Stimulated activated naive B cell treated with anti-CD40 and anti-IgM and Interleukin-4, amounts not matched to agents 10 μg/mL and 1 μg/mL and 100 μg/mL, for 72 hours (primary cell): Measurements from ENCODE around the gene NFIX.
"Not testable (repeated sequence)": the region's sequence is repeated elsewhere in the genome, so short reads cannot be mapped to it uniquely, and the experiment has no call there.

ENCODE experiments used
- ATAC-seq, 2 donors: fragments of 150-1000 bp; cut with Tn5 transposase; replicated peaks; 2 replicates each; pipeline ENCODE4 v1.10.0; 2021; ENCODE audit warnings: moderate library complexity in 1 of 2
- DNase-seq: peaks from one replicate; pipeline ENCODE4 v3.0.0; 2021
- H3K27ac Mint-ChIP-seq: one replicate; pipeline ENCODE4 v1.8.0; 2022; ENCODE audit warnings: mild to moderate bottlenecking, mixed read lengths
- H3K27me3 Mint-ChIP-seq, 2 donors: one replicate each; pipeline ENCODE4 v1.8.0; 2022; ENCODE audit warnings: mixed read lengths in 2 of 2
- H3K36me3 Mint-ChIP-seq, 2 donors: one replicate each; pipeline ENCODE4 v1.8.0; 2022; ENCODE audit warnings: mixed read lengths in 2 of 2, mild to moderate bottlenecking in 1 of 2
- H3K4me1 Mint-ChIP-seq, 2 donors: one replicate each; pipeline ENCODE4 v1.8.0; 2022; ENCODE audit warnings: mixed read lengths in 2 of 2, mild to moderate bottlenecking in 1 of 2
- H3K4me3 Mint-ChIP-seq, 2 donors: one replicate each; pipeline ENCODE4 v1.8.0; 2022; ENCODE audit warnings: mild to moderate bottlenecking in 2 of 2, mixed read lengths in 2 of 2, moderate library complexity in 1 of 2
- H3K9me3 Mint-ChIP-seq, 2 donors: one replicate each; pipeline ENCODE4 v1.8.0; 2022; ENCODE audit warnings: mixed read lengths in 2 of 2, mild to moderate bottlenecking in 1 of 2

NFIX gene

DNA sequence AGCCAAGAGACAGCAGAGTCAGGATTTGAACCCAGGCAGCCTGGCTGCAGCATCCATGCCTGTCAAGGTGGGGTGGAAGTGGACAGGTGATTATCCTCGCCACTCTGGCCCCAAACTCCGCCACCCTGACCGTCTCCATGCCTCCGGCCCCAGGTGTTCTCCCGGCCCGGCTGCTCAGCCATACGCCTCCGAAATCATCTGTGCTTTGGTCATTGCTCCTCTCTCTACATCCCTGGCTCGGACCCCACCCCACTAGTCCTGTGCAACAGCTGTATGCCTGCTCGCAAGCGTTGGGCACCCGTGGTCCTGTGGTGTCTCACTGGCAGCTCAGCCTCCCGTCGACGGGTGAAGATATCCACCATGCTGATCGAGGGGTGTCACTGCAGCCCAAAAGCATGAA, 22.0 kb upstream of the NFIX start:
- H3K27ac Mint-ChIP-seq, result no peak overlapping the region
- no peak for DNase-seq
- no peaks in the 10 kb centered on the region for H3K9me3 Mint-ChIP-seq
- peaks cover 9 to 23% of the 10 kb centered on the region in 2 donors for H3K27me3 Mint-ChIP-seq
- peaks cover 5 to 7% of the 10 kb centered on the region in 2 donors for H3K4me1 Mint-ChIP-seq
- H3K4me3 Mint-ChIP-seq, result no peak overlapping the region
- ATAC-seq, result no peak
- no peaks in the 10 kb centered on the region for H3K36me3 Mint-ChIP-seq

DNA sequence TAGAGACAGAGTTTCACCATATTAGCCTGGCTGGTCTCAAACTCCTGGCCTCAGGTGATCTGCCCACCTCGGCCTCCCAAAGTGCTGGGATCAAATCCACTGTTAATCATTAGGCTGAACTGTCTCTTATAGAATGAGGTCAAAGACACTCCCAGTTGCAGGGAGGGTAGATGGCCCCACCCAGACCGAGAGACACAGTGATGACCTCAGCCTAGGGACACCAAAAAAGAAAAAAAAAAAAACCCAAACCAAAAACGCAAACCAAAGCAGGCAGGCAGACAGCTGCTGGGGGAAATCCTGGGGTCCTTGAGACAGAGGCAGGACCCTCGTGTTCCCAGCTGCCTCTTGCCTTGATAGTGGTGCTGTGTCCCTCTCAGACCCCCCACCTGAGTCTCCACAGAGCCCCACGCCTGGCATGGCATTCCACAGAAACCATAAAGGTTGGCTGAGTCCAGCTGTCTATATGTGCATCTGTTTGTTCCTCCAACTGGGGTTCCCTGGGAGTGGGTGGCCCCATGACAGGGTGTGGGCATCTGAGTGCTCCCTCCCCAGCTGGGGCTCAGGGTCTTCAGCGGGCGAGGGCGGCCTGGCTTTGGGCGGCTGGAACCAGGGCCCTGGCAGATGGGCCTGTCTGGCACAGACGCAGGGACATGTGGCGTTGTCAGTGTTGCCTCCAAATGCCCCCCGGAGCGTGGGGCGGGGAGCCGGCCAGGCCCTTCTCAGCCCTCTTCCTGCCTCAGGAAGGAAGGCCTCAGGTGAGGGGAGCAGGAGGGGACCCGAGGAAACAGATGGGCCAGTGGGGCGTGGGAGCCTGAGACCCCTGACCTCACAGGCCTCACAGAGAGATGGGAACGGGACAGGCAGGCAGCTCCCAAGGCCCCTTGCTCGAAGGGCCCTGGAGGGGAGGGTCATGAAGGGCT, 20.7 kb upstream of the NFIX start:
- Mint-ChIP-seq H3K27me3 (peaks cover 9 to 23% of the 10 kb centered on the region in 2 donors), H3K27ac (no peak overlapping the region), H3K9me3 (no peaks in the 10 kb centered on the region), H3K36me3 (no peaks in the 10 kb centered on the region), H3K4me1 (peaks cover 5 to 7% of the 10 kb centered on the region in 2 donors), H3K4me3 (no peak overlapping the region)
- DNase-seq (no peak), ATAC-seq (no peak)

DNA sequence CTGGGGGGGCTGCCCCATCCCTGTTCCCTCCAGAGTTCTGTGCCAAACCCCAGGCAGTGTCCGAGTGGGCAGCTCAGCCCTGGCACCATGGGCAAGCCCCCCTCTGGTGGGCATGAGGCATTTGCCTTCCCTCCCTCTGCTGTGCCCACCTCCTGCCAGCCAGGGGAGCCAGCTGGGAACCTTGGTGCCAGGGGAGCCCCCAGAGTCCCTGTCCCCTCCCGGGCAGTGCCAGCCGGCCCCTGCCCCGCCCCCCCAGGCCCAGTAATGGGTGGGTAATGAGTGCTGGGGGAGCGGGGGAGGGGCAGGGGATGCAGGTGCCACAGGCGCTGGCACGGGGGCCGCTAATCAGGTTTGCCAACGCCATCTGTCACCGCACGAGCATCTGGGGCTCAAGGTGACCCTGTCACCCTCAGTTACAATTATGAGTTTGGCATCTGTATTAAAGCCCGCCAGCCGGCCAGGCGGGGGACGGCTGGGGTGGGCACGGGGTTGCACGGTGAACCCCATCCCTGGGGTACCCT, 20.0 kb upstream of the NFIX start:
- no peaks in the 10 kb centered on the region for H3K36me3 Mint-ChIP-seq
- H3K27ac Mint-ChIP-seq, result no peak overlapping the region
- DNase-seq (no peak), ATAC-seq (no peak)
- no peaks in the 10 kb centered on the region for H3K9me3 Mint-ChIP-seq
- peaks cover 5 to 13% of the 10 kb centered on the region in 2 donors for H3K4me1 Mint-ChIP-seq
- peaks cover 9 to 23% of the 10 kb centered on the region in 2 donors for H3K27me3 Mint-ChIP-seq
- H3K4me3 Mint-ChIP-seq, result no peak overlapping the region

DNA sequence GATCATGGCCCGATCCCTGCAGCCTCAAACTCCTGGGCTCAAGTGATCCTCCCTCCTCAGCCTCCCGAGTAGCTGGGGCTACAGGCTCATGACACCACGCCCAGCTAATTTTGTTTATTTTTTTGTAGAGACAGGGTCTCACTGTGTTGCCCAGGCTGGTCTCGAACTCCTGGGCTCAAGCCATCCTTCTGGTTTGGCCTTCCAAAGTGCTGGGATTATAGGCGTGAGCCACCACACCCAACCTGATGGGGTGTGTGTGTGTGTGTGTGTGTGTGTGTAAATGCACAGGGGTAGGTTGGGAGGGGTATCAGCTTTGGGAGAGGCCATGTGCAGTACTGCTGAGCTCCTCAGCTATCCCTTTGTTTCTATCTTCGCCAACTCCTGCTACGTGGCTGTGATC, 19.2 kb upstream of the NFIX start:
- peaks cover 5 to 13% of the 10 kb centered on the region in 2 donors for H3K4me1 Mint-ChIP-seq
- not testable (repeated sequence) for H3K27ac Mint-ChIP-seq, H3K9me3 Mint-ChIP-seq, DNase-seq, H3K36me3 Mint-ChIP-seq, H3K4me3 Mint-ChIP-seq, ATAC-seq
- peaks cover 9 to 23% of the 10 kb centered on the region in 2 donors for H3K27me3 Mint-ChIP-seq

DNA sequence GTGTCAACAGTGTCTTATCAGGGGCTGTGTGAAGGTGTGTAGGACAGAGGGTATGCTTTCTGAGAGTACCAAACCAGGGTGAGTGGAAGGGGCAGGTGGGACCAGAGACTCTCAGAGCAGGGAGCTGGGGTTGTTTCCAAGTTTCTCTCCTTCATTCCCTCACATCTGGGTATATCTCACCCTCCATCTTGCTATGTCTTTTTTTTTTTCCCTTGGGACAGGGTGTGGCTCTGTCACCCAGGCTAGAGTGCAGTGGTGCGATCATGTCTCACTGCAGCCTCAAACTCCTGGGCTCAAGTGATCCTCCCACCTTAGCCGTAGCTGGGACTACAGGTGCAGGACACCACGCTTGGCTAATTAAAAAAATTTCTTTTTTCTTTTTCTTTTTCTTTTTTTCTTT, 15.3 kb upstream of the NFIX start:
- Mint-ChIP-seq H3K9me3 (no peaks in the 10 kb centered on the region), H3K4me3 (no peak overlapping the region), H3K27ac (peak overlapping the region; percentile 77), H3K36me3 (no peaks in the 10 kb centered on the region), H3K27me3 (peaks cover 9 to 13% of the 10 kb centered on the region in 2 donors), H3K4me1 (peaks cover 8 to 13% of the 10 kb centered on the region in 2 donors)
- DNase-seq (no peak), ATAC-seq (no peak)

DNA sequence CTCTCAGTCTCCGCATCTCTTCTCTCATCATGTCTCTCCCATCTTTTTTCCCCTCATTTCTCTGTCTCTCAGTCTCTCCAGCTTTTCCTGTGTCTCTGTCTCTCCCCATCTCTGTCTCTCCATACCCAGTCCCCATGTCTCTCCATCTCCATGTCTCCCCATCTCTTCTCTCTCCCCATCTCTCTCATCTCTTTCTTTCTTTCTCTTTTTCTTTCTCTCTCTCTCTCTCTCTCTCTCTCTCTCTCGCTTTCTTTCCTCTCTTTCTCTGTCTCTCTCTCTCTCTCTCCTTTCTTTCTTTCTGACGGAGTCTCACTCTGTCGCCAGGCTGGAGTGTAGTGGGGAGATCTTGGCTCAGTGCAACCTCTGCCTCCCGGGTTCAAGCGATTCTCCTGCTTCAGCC, 12.6 kb upstream of the NFIX start:
- H3K36me3 Mint-ChIP-seq, result no peaks in the 10 kb centered on the region
- no peak for ATAC-seq
- no peak overlapping the region for H3K27ac Mint-ChIP-seq
- no peak overlapping the region for H3K4me3 Mint-ChIP-seq
- peaks cover 11 to 14% of the 10 kb centered on the region in 2 donors for H3K4me1 Mint-ChIP-seq
- no peaks in the 10 kb centered on the region for H3K9me3 Mint-ChIP-seq
- peaks cover 8 to 11% of the 10 kb centered on the region in 2 donors for H3K27me3 Mint-ChIP-seq
- no peak for DNase-seq

DNA sequence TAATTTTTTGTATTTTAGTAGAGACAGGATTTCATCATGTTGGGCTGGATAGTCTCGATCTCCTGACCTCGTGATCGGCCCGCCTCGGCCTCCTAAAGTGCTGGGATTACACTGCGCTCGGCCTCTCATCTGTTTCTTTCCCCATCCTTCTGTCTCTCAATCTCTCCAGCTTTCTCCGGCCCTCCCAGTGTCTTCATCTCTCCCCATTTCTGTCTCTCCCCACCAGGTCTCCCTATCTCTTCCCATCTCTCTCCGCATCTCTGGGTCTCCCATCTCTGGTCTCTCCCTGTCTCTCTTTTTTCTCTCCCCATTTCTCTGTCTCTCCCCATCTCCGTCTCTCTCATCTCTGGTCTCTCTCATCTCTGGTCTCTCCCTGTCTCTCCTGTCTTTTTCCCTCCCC, 12.2 kb upstream of the NFIX start:
- Mint-ChIP-seq H3K9me3 (no peaks in the 10 kb centered on the region), H3K36me3 (no peaks in the 10 kb centered on the region), H3K27me3 (peaks cover 5 to 6% of the 10 kb centered on the region in 2 donors), H3K4me3 (no peak overlapping the region), H3K4me1 (peaks cover 7 to 10% of the 10 kb centered on the region in 2 donors), H3K27ac (no peak overlapping the region)
- DNase-seq (no peak), ATAC-seq (no peak)

DNA sequence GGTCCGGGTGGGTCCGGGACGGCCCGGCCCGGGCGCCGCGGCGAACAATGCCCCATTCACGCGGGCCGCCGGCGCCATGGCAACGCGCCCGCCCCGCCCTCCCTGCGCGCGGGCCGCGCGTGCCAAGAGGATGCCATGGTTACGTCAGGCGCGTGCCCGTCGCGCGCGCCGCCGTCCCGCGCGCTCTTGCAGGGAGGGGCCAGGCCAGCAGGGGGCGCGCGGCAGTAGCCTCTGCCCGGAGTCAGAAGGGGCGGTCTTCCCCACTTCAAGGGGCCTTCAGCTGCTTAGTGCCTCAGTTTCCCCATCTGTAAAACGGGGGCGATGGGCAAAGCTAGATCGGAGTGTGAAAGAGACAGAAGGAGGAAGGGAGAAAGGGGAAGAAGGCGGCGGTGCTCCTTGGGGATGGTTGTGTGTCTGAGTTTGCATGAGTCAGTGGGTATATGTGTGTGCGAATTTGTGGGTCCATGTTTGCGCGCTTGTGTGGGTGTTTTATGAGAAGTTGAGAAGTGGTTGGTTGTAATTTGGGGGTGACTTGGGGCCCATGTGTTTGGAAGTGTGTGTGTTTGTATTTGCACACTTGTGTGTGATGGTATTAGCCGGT, 11.6 kb upstream of the NFIX start:
- DNase-seq, result peak; percentile 70
- peaks cover 6 to 9% of the 10 kb centered on the region in 2 donors for H3K4me1 Mint-ChIP-seq
- H3K27ac Mint-ChIP-seq, result no peak overlapping the region
- no peaks in the 10 kb centered on the region for H3K36me3 Mint-ChIP-seq
- H3K27me3 Mint-ChIP-seq, result peaks cover 5 to 6% of the 10 kb centered on the region in 2 donors
- no peaks in the 10 kb centered on the region for H3K9me3 Mint-ChIP-seq
- H3K4me3 Mint-ChIP-seq, result no peak overlapping the region
- peak; percentile 67 to 79 for ATAC-seq

DNA sequence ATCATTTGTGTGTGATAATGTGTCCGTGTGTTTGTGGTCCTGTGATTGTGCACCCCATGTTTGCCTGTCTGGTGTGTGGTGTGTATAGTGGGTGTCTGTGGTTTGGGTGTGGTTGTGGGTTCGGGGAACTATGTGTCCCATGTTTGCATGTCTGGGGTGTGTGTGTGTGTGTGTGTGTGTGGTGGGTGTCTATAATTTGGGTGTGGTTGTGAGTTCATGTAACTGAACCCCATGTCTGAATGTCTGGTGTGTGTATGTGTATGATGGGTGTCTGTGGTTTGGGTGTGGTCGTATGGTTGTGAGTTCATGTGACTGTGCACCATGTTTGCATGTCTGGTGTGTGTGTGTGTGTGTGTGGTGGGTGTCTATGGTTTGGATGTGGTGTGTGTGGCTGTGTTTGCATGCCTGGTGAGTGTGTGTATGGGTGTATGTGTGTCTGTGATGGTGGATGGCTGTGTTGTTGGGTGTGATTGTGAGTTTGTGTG, 11.1 kb upstream of the NFIX start:
- H3K9me3 Mint-ChIP-seq, result no peaks in the 10 kb centered on the region
- no peak for ATAC-seq

DNA sequence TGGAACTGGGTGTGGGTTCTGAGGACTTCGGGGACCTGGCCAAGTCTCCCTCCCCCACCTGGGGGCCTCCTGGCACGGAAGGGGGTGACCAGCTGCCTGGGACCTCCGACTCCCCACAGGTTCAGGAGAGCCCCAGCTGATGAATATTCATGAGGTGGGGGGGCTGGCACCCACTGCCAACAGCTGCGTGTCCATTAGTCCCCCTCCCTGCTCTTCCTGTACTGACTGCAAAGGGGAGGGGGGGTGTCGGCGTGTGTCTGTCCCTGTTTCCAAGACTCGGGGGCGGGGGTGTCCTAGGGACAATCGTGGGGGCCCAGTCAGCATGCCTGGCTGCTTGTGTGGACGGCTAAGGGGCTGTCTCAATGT, 10.6 kb upstream of the NFIX start:
- H3K9me3 Mint-ChIP-seq, result no peaks in the 10 kb centered on the region
- H3K27ac Mint-ChIP-seq, result no peak overlapping the region
- peaks cover 5 to 6% of the 10 kb centered on the region in 2 donors for H3K27me3 Mint-ChIP-seq
- no peak for ATAC-seq
- no peak overlapping the region for H3K4me3 Mint-ChIP-seq
- peaks cover 6 to 9% of the 10 kb centered on the region in 2 donors for H3K4me1 Mint-ChIP-seq
- DNase-seq, result no peak
- no peaks in the 10 kb centered on the region for H3K36me3 Mint-ChIP-seq

More for the DNA sequence above, 11.1 kb upstream of the NFIX start:
- H3K36me3 Mint-ChIP-seq, result no peaks in the 10 kb centered on the region
- no peak for DNase-seq
- peaks cover 5 to 6% of the 10 kb centered on the region in 2 donors for H3K27me3 Mint-ChIP-seq
- H3K27ac Mint-ChIP-seq, result no peak overlapping the region
- H3K4me3 Mint-ChIP-seq, result no peak overlapping the region
- H3K4me1 Mint-ChIP-seq, result peaks cover 6 to 9% of the 10 kb centered on the region in 2 donors

DNA sequence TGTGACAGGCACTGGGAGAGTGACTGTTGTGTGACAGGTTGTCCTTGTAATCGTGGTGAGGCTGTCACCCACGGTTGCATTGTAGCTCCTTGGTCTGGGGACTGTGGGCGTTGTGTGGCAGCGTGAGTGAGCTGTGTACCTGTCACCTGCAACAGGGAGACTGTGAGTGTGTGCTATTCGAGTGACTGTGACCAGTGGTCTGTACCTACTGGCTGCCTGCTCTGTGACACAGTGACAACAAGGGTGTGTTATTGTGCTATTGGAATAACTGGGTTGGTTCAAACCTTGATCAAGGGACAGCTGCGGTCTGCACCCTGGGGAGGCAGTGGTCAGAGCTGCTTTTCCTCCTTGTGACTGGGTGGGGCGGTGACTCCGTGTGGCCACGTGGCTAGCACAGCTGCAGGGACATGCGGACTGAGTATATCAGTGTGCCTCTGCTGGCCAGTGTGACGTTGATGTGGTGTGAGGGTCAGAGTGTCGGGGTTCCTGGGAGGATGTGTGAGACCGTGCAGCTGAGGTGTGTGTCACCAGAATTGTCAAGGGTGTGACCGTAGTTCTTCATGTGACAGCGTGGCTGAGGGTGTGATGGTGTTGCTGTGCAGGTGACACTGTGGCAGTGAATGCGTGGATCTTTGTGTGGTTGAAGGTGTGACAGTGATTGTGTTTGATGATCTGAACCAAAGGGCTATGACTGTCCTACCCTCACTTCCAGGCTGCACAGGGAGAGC, 10.1 kb upstream of the NFIX start:
- Mint-ChIP-seq H3K27me3 (peaks cover 5 to 6% of the 10 kb centered on the region in 2 donors), H3K4me3 (no peak overlapping the region), H3K9me3 (no peaks in the 10 kb centered on the region), H3K36me3 (no peaks in the 10 kb centered on the region), H3K4me1 (peaks cover 1 to 9% of the 10 kb centered on the region in 2 donors), H3K27ac (no peak overlapping the region)
- ATAC-seq (peak; percentile 64 to 65), DNase-seq (peak; percentile 21)

DNA sequence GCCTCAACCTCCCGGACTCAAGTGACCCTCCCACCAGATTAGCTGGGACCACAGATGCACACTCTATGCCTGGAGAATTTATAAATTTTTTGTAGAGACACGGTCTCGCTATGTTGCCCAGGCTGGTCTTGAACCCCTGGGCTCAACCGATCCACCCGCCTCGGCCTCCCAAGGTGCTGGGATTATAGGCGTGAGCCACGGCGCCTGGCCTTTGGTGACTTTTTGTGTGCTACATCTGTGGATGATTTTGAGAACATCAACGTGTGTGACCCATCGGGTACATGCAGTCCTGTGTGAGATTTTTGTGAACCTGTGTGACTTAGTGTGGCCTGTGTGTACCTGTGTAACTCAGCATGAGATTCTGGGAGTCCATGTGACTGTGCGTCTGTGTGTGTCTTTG, 8.5 kb upstream of the NFIX start:
- H3K27me3 Mint-ChIP-seq, result peaks cover 5 to 6% of the 10 kb centered on the region in 2 donors
- no peaks in the 10 kb centered on the region for H3K36me3 Mint-ChIP-seq
- no peaks in the 10 kb centered on the region for H3K9me3 Mint-ChIP-seq
- no peak overlapping the region for H3K27ac Mint-ChIP-seq
- peaks cover 0 to 11% of the 10 kb centered on the region in 2 donors for H3K4me1 Mint-ChIP-seq
- no peak overlapping the region for H3K4me3 Mint-ChIP-seq
- DNase-seq, result no peak
- ATAC-seq, result no peak

DNA sequence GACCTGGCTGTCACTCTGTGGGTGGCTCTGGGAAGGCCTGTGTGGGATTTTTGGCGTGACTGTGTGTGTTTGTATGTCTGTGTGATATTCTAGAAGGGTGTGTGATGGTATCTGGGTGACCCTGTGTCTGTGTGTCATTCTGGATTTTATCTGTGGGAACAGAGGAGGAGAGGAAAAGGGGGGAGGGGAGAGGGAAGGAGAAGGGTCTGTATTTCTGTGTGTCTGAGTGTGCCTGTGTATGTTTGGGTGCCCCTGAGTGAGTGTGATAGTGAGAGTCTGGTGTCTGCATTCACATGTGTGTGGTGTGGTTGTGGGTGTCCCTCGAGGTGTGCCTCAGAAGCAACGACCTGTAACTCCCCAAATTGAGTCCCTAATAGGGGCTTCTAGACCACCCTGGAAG, 8.1 kb upstream of the NFIX start:
- H3K4me3 Mint-ChIP-seq, result no peak overlapping the region
- peaks cover 5 to 6% of the 10 kb centered on the region in 2 donors for H3K27me3 Mint-ChIP-seq
- DNase-seq (no peak), ATAC-seq (no peak)
- H3K27ac Mint-ChIP-seq, result no peak overlapping the region
- no peaks in the 10 kb centered on the region for H3K36me3 Mint-ChIP-seq
- peaks cover 0 to 11% of the 10 kb centered on the region in 2 donors for H3K4me1 Mint-ChIP-seq
- no peaks in the 10 kb centered on the region for H3K9me3 Mint-ChIP-seq

DNA sequence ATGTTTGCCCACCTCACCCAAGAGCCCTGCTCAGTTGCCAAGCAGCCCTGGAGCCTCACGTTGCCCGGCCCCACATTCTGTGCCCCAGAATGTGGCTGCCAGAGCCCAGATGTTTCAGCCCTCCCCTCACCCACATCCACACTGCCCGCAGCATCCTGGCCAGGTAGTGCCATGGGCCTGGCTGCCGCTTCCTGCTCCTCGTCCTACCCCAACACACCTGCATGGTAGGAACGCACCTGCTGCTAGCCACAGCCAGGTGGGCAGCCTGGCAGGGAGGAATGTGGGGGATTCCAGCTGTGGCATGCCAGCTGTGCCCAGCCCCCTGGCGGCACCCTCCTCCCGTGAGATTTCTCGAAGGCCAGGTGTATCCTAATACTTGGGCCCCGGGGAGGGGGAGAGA, 7.5 kb upstream of the NFIX start:
- Mint-ChIP-seq H3K9me3 (no peaks in the 10 kb centered on the region), H3K27ac (no peak overlapping the region), H3K4me1 (peaks cover 0 to 11% of the 10 kb centered on the region in 2 donors)

More for the DNA sequence above, 7.5 kb upstream of the NFIX start:
- DNase-seq, result no peak
- Mint-ChIP-seq H3K36me3 (no peaks in the 10 kb centered on the region), H3K4me3 (no peak overlapping the region), H3K27me3 (peaks cover 5 to 6% of the 10 kb centered on the region in 2 donors)
- ATAC-seq, result no peak
